Measurements from ENCODE around the gene KCTD5.
"Not testable (repeated sequence)": the region's sequence is repeated elsewhere in the genome, so short reads cannot be mapped to it uniquely, and the experiment has no call there.

GRCh38 chr16:2676937-2677336, 5.4 kb upstream of the KCTD5 start:
- TF ChIP-seq CTCF (optimal IDR thresholded peaks at IDR 0.05 in 1 of 3, IDR thresholded peaks at IDR 0.05 in 1 of 3, conservative IDR thresholded peaks at IDR 0.05 in 1 of 3; ENCODE audit: extremely low read depth in 1 of 3, insufficient read depth in 2 of 3, low read length in 3 of 3); EZH2 (IDR thresholded peaks at IDR 0.05; ENCODE audit: low read length): not testable (repeated sequence)

All from keratinocyte (primary cell).